ENCODE measurements around the gene GPATCH3. TPM values are rescaled to one million over a fixed set of nuclear protein-coding genes. Genes with fewer than 3 reads are reported as not detected.

GPATCH3 gene
- total RNA-seq, 1 donor from 2014 or later = 26.0 TPM

DNA sequence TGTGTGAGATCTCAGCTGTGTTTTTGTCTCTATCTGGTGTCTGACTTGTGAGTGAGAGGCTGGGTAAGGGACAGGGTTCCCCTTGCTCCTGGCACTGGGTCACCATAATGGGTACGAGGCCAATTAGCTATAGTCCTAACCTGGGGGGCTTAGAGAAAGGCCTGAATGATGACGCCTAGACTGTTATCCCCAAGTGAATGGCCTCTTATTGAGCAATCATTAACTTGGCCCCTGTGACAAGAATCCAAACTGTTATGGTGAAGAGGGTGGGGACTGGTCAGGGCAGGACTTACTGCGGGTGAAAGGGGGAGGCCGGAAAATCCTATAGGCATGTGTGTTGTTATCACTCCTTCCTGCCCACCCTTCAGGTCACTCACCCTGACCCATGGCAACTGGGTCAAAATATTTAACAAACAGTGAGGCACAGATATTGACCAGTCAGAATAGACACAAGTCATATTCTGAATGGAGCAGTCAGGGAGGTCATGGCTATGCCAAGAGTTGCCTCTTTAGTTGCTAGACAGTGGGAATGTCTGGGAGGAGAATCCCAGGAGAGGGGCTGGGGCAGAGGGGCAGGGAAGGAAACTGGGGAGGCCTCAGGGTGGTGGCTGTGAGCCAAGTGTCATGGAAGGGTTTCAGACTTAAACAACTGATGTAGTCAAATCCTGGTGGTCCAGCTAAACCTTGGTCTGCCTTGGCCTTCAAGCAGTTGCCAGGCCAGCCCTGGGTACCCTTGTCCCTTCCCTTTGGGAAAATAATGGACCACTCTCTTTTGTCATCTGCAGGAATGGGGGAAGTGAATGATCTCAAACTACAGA, 10.3 kb upstream of the GPATCH3 start:
- Mint-ChIP-seq H3K4me3 (no peak overlapping the region), H3K27ac (no peak overlapping the region), H3K27me3 (no peaks in the 10 kb centered on the region), H3K4me1 (no peaks in the 10 kb centered on the region), H3K36me3 (ENCODE audit: low read depth) (no peaks in the 10 kb centered on the region), H3K9me3 (no peaks in the 10 kb centered on the region)
- TF ChIP-seq, protein P1, sequence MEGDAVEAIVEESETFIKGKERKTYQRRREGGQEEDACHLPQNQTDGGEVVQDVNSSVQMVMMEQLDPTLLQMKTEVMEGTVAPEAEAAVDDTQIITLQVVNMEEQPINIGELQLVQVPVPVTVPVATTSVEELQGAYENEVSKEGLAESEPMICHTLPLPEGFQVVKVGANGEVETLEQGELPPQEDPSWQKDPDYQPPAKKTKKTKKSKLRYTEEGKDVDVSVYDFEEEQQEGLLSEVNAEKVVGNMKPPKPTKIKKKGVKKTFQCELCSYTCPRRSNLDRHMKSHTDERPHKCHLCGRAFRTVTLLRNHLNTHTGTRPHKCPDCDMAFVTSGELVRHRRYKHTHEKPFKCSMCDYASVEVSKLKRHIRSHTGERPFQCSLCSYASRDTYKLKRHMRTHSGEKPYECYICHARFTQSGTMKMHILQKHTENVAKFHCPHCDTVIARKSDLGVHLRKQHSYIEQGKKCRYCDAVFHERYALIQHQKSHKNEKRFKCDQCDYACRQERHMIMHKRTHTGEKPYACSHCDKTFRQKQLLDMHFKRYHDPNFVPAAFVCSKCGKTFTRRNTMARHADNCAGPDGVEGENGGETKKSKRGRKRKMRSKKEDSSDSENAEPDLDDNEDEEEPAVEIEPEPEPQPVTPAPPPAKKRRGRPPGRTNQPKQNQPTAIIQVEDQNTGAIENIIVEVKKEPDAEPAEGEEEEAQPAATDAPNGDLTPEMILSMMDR (IDR thresholded peaks at IDR 0.05) = no peak
- ATAC-seq (ENCODE audit: low read depth) (no peak), DNase-seq (no peak)
- intact Hi-C loops (cut with micrococcal nuclease) = no loop called here
- ChIA-PET POLR2A (interaction anchor here (0.6 kb wide), 1 partner anchor 1692 kb away, joined by 3 read pairs; no protein-coding TSS in a partner anchor), CTCF (no interaction called here)

DNA sequence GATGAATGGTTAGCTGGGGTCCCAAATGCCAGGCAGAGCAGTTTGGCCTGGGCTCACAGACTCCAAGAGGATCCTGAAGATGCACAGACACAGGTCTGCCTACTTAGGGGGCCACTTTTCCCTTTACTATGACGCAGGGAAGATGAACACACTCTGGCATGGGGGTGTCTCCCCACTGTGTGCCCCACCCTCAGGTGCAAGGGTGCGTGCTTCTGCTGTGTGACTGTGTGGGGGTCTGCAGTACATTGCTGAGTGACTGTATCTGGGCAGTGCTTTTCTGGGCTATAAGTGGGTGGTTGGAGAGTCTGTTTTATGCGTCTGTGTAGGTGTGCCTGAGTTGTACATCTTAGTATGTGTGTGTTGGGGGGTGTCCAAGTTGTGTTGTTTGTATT, 9.7 kb upstream of the GPATCH3 start:
- intact Hi-C loops (cut with micrococcal nuclease) = no loop called here
- Mint-ChIP-seq H3K27ac (no peak overlapping the region), H3K36me3 (ENCODE audit: low read depth) (no peaks in the 10 kb centered on the region), H3K4me3 (no peak overlapping the region), H3K4me1 (no peaks in the 10 kb centered on the region), H3K27me3 (no peaks in the 10 kb centered on the region), H3K9me3 (no peaks in the 10 kb centered on the region)
- CTCF ChIA-PET = no interaction called here
- ATAC-seq (ENCODE audit: low read depth) (no peak), DNase-seq (no peak)
- TF ChIP-seq, protein P1 (IDR thresholded peaks at IDR 0.05) = no peak
- POLR2A ChIA-PET = no interaction called here

DNA sequence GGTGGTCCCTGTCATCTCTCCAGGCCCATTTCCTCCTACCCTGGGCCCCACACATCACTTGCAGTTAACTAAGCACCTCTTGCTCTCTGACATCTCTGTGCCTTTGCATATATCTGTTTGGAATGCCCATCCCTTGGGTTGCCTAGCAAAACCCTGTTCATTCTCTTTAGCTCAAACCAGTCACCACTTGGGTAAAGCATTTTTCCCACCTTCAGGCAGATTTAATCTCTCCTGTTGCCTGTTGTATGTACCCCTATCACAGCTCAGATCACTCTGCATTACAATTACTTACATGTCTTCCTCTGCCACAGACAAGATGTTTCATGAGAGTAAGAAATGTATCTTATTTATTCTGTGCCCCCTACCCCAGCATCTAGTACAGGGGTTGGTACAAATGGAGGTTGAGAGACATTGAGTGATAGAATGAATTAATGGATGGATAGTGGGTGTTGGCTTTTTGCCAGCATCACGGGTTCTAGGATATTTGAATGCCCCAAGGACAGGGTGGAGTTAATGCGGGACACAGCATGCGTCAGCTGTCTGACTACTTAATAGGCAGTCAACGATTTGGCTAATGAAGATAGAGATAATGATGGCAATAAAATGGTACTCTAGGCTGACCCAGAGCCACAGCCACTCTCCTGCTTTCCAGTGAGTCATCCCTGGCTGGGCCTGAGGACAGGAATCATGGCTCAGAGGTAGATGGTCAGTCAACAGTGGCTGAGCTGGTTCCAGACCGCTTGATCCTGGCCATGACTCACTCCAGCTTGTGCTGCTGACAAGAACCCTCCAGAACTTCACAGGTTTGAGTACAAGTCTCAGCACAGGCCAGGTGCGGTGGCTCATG, 7.0 kb upstream of the GPATCH3 start:
- TF ChIP-seq, protein P1 (IDR thresholded peaks at IDR 0.05) = no peak
- CTCF ChIA-PET = no interaction called here
- no peaks in the 10 kb centered on the region for H3K36me3 Mint-ChIP-seq (ENCODE audit: low read depth)
- H3K27me3 Mint-ChIP-seq = no peaks in the 10 kb centered on the region
- no peak for ATAC-seq (ENCODE audit: low read depth)
- no peak overlapping the region for H3K4me3 Mint-ChIP-seq
- no peak for DNase-seq
- POLR2A ChIA-PET = no interaction called here
- H3K27ac Mint-ChIP-seq = no peak overlapping the region
- no peaks in the 10 kb centered on the region for H3K4me1 Mint-ChIP-seq
- intact Hi-C loops (cut with micrococcal nuclease) = no loop called here
- no peaks in the 10 kb centered on the region for H3K9me3 Mint-ChIP-seq

DNA sequence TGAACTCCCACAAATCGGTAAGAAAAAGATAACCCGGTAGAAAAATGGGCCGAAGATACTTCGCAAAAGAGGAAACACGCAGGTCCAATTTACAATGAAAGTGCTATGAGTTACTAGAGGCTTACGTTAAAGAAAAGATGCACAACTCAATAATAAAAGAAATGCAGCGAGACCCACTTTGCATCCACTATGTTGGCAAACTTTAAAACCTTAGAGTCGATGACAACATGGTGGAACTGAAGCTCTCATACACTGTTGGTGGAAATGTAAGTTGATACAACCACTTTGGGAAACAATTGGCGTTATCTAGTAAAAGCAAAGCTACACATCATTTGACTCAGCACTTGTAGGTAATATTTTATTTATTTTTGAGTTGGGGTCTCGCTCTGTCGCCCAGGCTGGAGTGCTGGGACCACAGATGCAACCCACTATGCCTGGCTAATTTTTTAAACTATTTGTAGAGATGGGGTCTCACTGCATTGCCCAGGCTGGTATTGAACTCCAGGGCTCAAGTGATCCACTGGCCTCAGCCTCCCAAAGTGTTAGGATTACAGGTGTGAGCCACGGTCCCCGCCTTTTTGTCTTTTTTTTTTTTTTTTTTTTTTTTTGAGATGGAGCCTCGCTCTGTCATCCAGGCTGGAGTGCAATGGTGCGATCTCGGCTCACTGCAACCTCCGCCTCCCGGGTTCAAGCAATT, 696 bp upstream of the GPATCH3 start:
- peak; percentile 5 for ATAC-seq (ENCODE audit: low read depth)

More for the DNA sequence above, 696 bp upstream of the GPATCH3 start:
- H3K4me1 Mint-ChIP-seq = peaks cover 30% of the 10 kb centered on the region
- no peaks in the 10 kb centered on the region for H3K27me3 Mint-ChIP-seq
- peak overlapping the region; percentile 100 for H3K27ac Mint-ChIP-seq
- H3K4me3 Mint-ChIP-seq = peak overlapping the region; percentile 99
- no peaks in the 10 kb centered on the region for H3K9me3 Mint-ChIP-seq
- peaks cover 25% of the 10 kb centered on the region for H3K36me3 Mint-ChIP-seq (ENCODE audit: low read depth)
- no peak for DNase-seq
- TF ChIP-seq, protein P1 (IDR thresholded peaks at IDR 0.05) = no peak
- ChIA-PET POLR2A (interaction anchor here (0.6 to 4.5 kb wide), 23 partner anchors 8 to 1679 kb away, joined by 3 to 64 read pairs (median 4); partner anchors contain the start of genes CEP85, FAM76A, GPN2 and HMGN2), CTCF (interaction anchor here (1.1 to 1.2 kb wide), 2 partner anchors 35 to 457 kb away, joined by 3 read pairs; no protein-coding TSS in a partner anchor)
- intact Hi-C loops (cut with micrococcal nuclease) = loop anchor here (1.0 kb wide), 3 partner anchors 11 to 92 kb away; partner anchors contain the start of genes GPN2, NUDC and TRNP1
